H1 (cell line): ENCODE measurements around the gene CBY1. TPM values are rescaled to one million over a fixed set of nuclear protein-coding genes. Genes with fewer than 3 reads are reported as not detected.

Source experiments
- ASH2L ChIP-seq: fragments of 200-600, 300-600 bp; sonication (generic); IDR thresholded peaks from one replicate; pipeline ENCODE4 v1.7.1; 2017; ENCODE audit warnings: low read length
- BRCA1 ChIP-seq: IDR thresholded peaks from 2 replicates; pipeline ENCODE4 v1.6.1; 2012; ENCODE audit warnings: low read depth, low read length, improper control_type of control experiment
- E2F6 ChIP-seq: IDR thresholded peaks from 2 replicates; pipeline ENCODE4 v1.6.1; 2012; ENCODE audit warnings: inconsistent platforms
- EZH2 ChIP-seq: fragments of 200-600 bp; sonication (generic); IDR thresholded peaks from 2 replicates; pipeline ENCODE4 v1.7.1; 2012; ENCODE audit warnings: low read depth, mild to moderate bottlenecking, moderate library complexity, low read length, inconsistent platforms; ENCODE audit not compliant: severe bottlenecking
- GABPA ChIP-seq: IDR thresholded peaks from 2 replicates; pipeline ENCODE4 v1.6.1; 2011; ENCODE audit warnings: mild to moderate bottlenecking, low read length, moderate library complexity, borderline replicate concordance; ENCODE audit not compliant: insufficient read depth
- NANOG ChIP-seq: IDR thresholded peaks from 2 replicates; pipeline ENCODE4 v1.6.1; 2011; ENCODE audit warnings: low read length, low read depth, mild to moderate bottlenecking, inconsistent platforms; ENCODE audit not compliant: insufficient read depth, poor library complexity, severe bottlenecking
- SIX5 ChIP-seq: IDR thresholded peaks from 2 replicates; pipeline ENCODE4 v1.6.1; 2011; ENCODE audit warnings: mild to moderate bottlenecking, low read depth, low read length
- SP1 ChIP-seq: IDR thresholded peaks from 2 replicates; pipeline ENCODE4 v1.6.1; 2011; ENCODE audit warnings: low read depth, low read length
- polyA plus RNA-seq, 7 experiments: library from polyadenylated mRNA; depleted of rRNA in 3 of 7; stranded (reverse) in 5 of 7; unstranded in 2 of 7; fragments of >200 nt in 5 of 7; fragments of 200-250 nt in 2 of 7; gene quantifications; 1 replicate in 5 of 7; 2 replicates in 1 of 7; 4 replicates in 1 of 7; pipeline versions ENCODE4 v1.2.1 to v1.2.3, GENCODE V29; 2011 to 2013; ENCODE audit warnings: missing spikeins in 2 of 7, mixed read lengths in 2 of 7
- total RNA-seq: library from RNA; stranded (reverse); fragmentation: NEBNext Ultra II Directional; extraction: Animal tissue kit (Norgen Biotek cat#: 25700); gene quantifications from 2 replicates; pipeline ENCODE4 v1.2.1, GENCODE V29; 2021

The CBY1 gene
- total and polyA plus RNA-seq, 2 of the 8 experiments (the other 6 are each of a cell fraction or from before 2014, with no cell fraction given), result 23.2 to 30.2 TPM

GRCh38 chr22:38656256-38657044, at the start of gene CBY1, which contains the start of gene FAM227A (continued):
- TF ChIP-seq BRCA1 (no peak), ASH2L (peak; percentile 23), NANOG (no peak), E2F6 (no peak), SP1 (no peak; the same call in none of the 2 replicates), SIX5 (peak; percentile 45), GABPA (no peak), EZH2 (no peak)
